BLaER1 treated with 17β-estradiol and CSF1 and Interleukin-3, amounts not matched to agents 10 nM and 100 nM (cell line): Measurements from ENCODE around the gene FOXP1.

Experiments
- H3K27ac ChIP-seq, 11 experiments: shearing (Covaris generic); formaldehyde crosslinking; 2 replicates each; pipeline ENCODE4 v1.8.1; 2022
- H3K27me3 ChIP-seq, 11 experiments: shearing (Covaris generic); formaldehyde crosslinking; 2 replicates each; pipeline ENCODE4 v1.8.1; 2022
- H3K36me3 ChIP-seq, 11 experiments: shearing (Covaris generic); formaldehyde crosslinking; 2 replicates each; pipeline ENCODE4 v1.8.1; 2022
- H3K4me1 ChIP-seq, 10 experiments: shearing (Covaris generic); formaldehyde crosslinking; 2 replicates each; pipeline ENCODE4 v1.8.1; 2022
- H3K4me2 ChIP-seq, 11 experiments: shearing (Covaris generic); formaldehyde crosslinking; 2 replicates each; pipeline ENCODE4 v1.8.1; 2022
- H3K4me3 ChIP-seq, 10 experiments: shearing (Covaris generic); formaldehyde crosslinking; 2 replicates each; pipeline ENCODE4 v1.8.1; 2022
- H3K9ac ChIP-seq, 11 experiments: shearing (Covaris generic); formaldehyde crosslinking; 2 replicates each; pipeline ENCODE4 v1.8.1; 2022
- H3K9me3 ChIP-seq, 11 experiments: shearing (Covaris generic); formaldehyde crosslinking; replicated peaks in 1 of 11; 2 replicates each; pipeline ENCODE4 v1.8.1; 2022
- H4K20me1 ChIP-seq, 11 experiments: shearing (Covaris generic); formaldehyde crosslinking; 2 replicates each; pipeline ENCODE4 v1.8.1; 2022
- Cebpa-rat ChIP-seq, 11 experiments: shearing (Covaris generic); IDR thresholded peaks; 2 replicates each; pipeline ENCODE4 v1.8.1; 2022

Gene FOXP1

DNA sequence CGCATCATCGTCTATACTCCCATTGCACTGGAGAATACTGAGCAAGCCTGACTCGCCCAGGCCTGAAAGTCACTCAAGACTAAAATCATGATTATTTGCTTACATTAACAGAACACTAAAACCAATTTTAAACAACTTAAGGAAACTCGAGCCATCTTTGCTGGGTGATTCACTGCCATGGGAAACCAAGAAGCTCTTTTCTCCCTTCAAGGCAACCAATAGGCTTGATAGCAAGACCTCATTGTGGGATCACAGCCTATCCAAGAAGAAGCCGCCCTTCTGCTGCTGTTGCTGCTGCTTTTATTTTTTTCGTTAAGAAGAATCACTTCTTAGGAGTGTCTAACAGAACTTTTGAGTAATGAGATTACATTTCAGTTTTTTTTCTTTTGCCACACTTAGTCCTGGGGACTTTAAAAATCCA, 479.4 kb downstream of the FOXP1 start:
- Histone ChIP-seq H3K4me3 (no peak overlapping the region), H4K20me1 (peaks cover 0 to 84% (median 0%) of the 10 kb centered on the region in 11 experiments; a peak in 3 of 22 replicates), H3K4me1 (peaks cover 0 to 35% (median under 1%) of the 10 kb centered on the region in 10 experiments; a peak in 8 of 20 replicates), H3K27ac (no peak overlapping the region), H3K9ac (no peak overlapping the region), H3K36me3 (peaks cover 0 to 18% (median 3%) of the 10 kb centered on the region in 11 experiments; a peak in 8 of 22 replicates), H3K27me3 (no peaks in the 10 kb centered on the region), H3K4me2 (peak overlapping the region in 3 of 11 experiments; percentile 3 to 50 (median 39); a peak in 5 of 22 replicates), H3K9me3 (no peaks in the 10 kb centered on the region)
- no peak for TF ChIP-seq Cebpa-rat (IDR thresholded peaks at IDR 0.05)

DNA sequence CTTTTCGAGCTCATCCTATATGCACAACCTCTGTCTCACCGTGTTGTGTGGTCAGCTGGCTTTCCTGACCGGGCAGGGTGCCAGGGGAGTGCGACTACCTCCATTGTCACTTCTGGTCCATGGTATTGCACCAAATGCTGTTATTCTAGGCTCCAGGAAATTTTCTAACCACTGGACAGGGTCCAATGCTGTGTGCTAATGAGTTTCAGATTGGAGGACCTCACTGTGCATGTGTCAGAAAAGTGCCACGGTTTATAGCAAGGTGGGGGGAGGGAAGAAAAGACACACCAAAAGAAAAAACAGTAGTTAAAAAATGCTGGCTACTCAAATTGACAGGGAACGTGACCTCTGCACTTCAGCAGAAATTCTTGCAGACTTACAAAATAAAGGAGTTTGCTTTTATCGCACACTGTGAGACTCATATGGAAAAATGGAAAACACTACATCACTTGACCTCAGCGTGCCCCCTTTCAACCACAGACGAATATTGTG, 480.1 kb downstream of the FOXP1 start:
- Histone ChIP-seq H3K4me3 (no peak overlapping the region), H3K4me1 (peaks cover 0 to 29% (median 0%) of the 10 kb centered on the region in 10 experiments; a peak in 7 of 20 replicates), H4K20me1 (peaks cover 0 to 84% (median 0%) of the 10 kb centered on the region in 11 experiments; a peak in 3 of 22 replicates), H3K4me2 (peak overlapping the region in 4 of 11 experiments; percentile 3 to 50 (median 30); a peak in 6 of 22 replicates), H3K27me3 (no peaks in the 10 kb centered on the region), H3K27ac (no peak overlapping the region), H3K9ac (no peak overlapping the region), H3K9me3 (no peaks in the 10 kb centered on the region), H3K36me3 (peaks cover 0 to 15% (median 0%) of the 10 kb centered on the region in 11 experiments; a peak in 7 of 22 replicates)
- TF ChIP-seq Cebpa-rat (IDR thresholded peaks at IDR 0.05) = no peak

GRCh38 chr3:71102111-71102983, 481.2 kb downstream of the FOXP1 start:
- H3K27ac ChIP-seq = no peak overlapping the region
- no peak overlapping the region for H3K4me3 ChIP-seq
- 0 out of 22 replicates have a peak overlapping the region, but pooled peaks of 1 of the 11 experiments have one; percentile 22 for H3K4me2 ChIP-seq

GRCh38 chr3:71101626-71102025, 481.9 kb downstream of the FOXP1 start:
- no peak for TF ChIP-seq Cebpa-rat (IDR thresholded peaks at IDR 0.05)
- Histone ChIP-seq H3K9me3 (no peaks in the 10 kb centered on the region), H3K36me3 (peaks cover 0 to 8% (median 3%) of the 10 kb centered on the region in 11 experiments; a peak in 5 of 22 replicates), H4K20me1 (peaks cover 0 to 79% (median 0%) of the 10 kb centered on the region in 11 experiments; a peak in 3 of 22 replicates), H3K4me1 (peaks cover 0 to 27% (median 0%) of the 10 kb centered on the region in 10 experiments; a peak in 7 of 20 replicates), H3K27me3 (no peaks in the 10 kb centered on the region), H3K4me2 (no peak overlapping the region), H3K9ac (no peak overlapping the region), H3K27ac (no peak overlapping the region), H3K4me3 (no peak overlapping the region)

More at GRCh38 chr3:71102111-71102983, 481.2 kb downstream of the FOXP1 start:
- H3K4me1 ChIP-seq = peaks cover 0 to 27% (median 0%) of the 10 kb centered on the region in 10 experiments; a peak in 7 of 20 replicates
- no peak overlapping the region for H3K9ac ChIP-seq
- H4K20me1 ChIP-seq = peaks cover 0 to 86% (median 0%) of the 10 kb centered on the region in 11 experiments; a peak in 3 of 22 replicates
- no peak for TF ChIP-seq Cebpa-rat (IDR thresholded peaks at IDR 0.05)
- no peaks in the 10 kb centered on the region for H3K9me3 ChIP-seq
- no peaks in the 10 kb centered on the region for H3K27me3 ChIP-seq
- peaks cover 0 to 12% (median 3%) of the 10 kb centered on the region in 11 experiments; a peak in 6 of 22 replicates for H3K36me3 ChIP-seq

- H4K20me1 ChIP-seq = peaks cover 0 to 80% (median 0%) of the 10 kb centered on the region in 11 experiments; a peak in 3 of 22 replicates
- H3K4me3 ChIP-seq = no peak overlapping the region
- H3K9ac ChIP-seq = no peak overlapping the region
- peaks cover 0 to 8% (median 3%) of the 10 kb centered on the region in 11 experiments; a peak in 6 of 22 replicates for H3K36me3 ChIP-seq
- H3K9me3 ChIP-seq = no peaks in the 10 kb centered on the region
- peak overlapping the region in 1 of 11 experiments; percentile 14; a peak in 1 of 22 replicates for H3K4me2 ChIP-seq
- H3K27me3 ChIP-seq = no peaks in the 10 kb centered on the region
- no peak for TF ChIP-seq Cebpa-rat (IDR thresholded peaks at IDR 0.05)
- no peak overlapping the region for H3K27ac ChIP-seq
- H3K4me1 ChIP-seq = peaks cover 0 to 27% (median 0%) of the 10 kb centered on the region in 10 experiments; a peak in 7 of 20 replicates
Measured at GRCh38 chr3:71101014-71101413, 482.5 kb downstream of the FOXP1 start.

DNA sequence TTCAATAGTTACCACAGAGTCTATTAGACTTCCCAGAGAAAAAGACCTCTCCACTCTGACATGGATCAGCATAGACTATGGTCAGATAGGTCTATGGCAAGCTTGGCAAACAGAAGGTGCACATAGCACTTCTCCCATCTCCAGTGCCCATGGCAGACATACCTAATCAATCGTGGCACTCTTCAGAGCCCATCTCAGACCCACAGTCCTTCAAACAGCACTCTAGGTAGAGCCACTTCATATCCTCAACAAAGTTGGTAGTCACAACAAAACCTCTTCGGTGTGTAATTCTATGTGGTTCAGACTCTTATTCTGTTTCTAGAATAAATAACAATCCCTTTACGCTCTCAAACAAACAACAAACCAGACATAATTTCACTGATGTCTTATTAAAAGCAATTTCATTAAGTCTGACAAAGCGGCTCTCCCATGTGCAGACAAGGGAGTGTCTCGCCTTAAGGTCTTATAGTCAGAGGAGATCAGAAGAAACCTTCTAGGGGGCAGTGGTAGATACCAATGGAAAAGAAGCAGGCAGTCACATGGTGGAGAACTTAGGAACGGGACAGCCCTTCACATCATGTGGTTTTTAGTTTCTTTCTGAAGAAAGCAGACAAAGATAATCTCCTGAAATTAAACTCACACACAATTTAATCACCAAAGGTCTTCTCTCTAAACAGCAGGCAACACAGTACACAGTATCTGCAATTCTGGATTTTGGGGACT, 483.4 kb downstream of the FOXP1 start:
- Histone ChIP-seq H4K20me1 (peaks cover 0 to 83% (median 0%) of the 10 kb centered on the region in 11 experiments; a peak in 3 of 22 replicates), H3K27me3 (no peaks in the 10 kb centered on the region), H3K36me3 (peaks cover 0 to 11% (median 3%) of the 10 kb centered on the region in 11 experiments; a peak in 7 of 22 replicates), H3K9me3 (no peaks in the 10 kb centered on the region), H3K9ac (no peak overlapping the region), H3K4me1 (peaks cover 0 to 27% (median 0%) of the 10 kb centered on the region in 10 experiments; a peak in 7 of 20 replicates), H3K4me3 (no peak overlapping the region), H3K27ac (no peak overlapping the region), H3K4me2 (no peak overlapping the region)
- no peak for TF ChIP-seq Cebpa-rat (IDR thresholded peaks at IDR 0.05)

DNA sequence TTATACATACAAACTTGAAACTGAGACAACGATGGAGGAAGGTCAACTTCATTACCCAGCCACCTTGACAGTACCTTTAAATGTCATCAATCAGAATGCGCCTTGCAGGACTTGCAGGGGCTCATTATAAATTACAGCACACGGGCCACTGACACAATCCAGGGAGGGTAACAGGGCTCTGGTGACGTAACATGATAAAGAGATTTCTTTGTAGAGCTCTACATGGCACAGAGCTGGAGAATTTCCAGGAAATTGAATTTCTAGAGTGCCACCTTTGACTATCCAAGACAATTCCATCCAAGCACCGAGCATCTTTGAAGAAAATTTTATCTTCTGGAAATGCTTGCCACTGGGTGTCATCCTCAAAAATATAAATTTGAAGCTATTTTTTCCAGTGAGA, 486.0 kb downstream of the FOXP1 start:
- Histone ChIP-seq H3K9me3 (no peaks in the 10 kb centered on the region), H3K27me3 (no peaks in the 10 kb centered on the region), H3K27ac (no peak overlapping the region), H3K9ac (no peak overlapping the region), H3K4me3 (no peak overlapping the region), H3K4me1 (peaks cover 0 to 9% (median 2%) of the 10 kb centered on the region in 10 experiments; a peak in 4 of 20 replicates), H3K4me2 (no peak overlapping the region), H3K36me3 (peaks cover 0 to 18% (median 0%) of the 10 kb centered on the region in 11 experiments; a peak in 5 of 22 replicates), H4K20me1 (peaks cover 0 to 69% (median 0%) of the 10 kb centered on the region in 11 experiments; a peak in 3 of 22 replicates)
- TF ChIP-seq Cebpa-rat (IDR thresholded peaks at IDR 0.05) = no peak

DNA sequence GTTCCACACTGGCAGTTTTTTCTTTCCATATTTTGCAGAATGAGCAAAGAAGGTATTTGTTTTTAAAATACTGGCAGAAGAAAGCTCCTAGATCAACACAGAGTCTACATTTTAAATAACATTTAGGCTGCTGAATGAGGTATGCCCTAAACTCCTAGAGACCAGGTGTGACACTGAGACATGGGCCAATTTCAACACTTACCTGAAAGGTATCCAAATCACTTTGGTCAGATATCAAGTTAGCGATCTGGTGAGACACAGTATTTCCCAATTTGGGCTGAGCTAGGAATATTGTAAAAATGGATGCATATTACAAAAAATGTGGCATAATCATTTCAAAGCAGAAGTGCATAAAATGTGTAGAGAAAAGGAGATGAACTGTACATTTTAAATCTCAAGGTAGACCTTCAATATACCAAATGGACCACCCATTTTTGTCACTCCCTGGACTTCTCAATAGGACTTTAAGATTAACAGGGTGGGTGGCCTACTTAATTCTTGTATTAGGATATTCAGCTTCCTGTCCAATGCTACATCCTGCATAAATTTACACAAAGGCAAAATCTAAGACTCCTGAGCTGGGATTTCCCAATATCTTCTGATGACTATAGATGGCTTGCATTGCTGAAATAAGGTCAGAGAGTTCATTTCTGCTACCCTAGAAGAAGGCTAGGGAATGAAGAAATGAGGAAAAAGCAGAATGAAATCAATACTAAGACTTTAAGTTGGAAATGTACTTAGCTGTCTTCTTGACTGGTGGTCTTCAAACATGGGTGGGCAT, 487.8 kb downstream of the FOXP1 start:
- TF ChIP-seq Cebpa-rat (IDR thresholded peaks at IDR 0.05) = no peak
- H3K4me2 ChIP-seq = no peak overlapping the region

More for the DNA sequence above, 487.8 kb downstream of the FOXP1 start:
- peaks cover 0 to 18% (median 0%) of the 10 kb centered on the region in 11 experiments; a peak in 5 of 22 replicates for H3K36me3 ChIP-seq
- no peak overlapping the region for H3K27ac ChIP-seq
- no peak overlapping the region for H3K9ac ChIP-seq
- peaks cover 0 to 6% (median under 1%) of the 10 kb centered on the region in 10 experiments; a peak in 6 of 20 replicates for H3K4me1 ChIP-seq
- no peaks in the 10 kb centered on the region for H3K27me3 ChIP-seq
- peaks cover 0 to 58% (median 0%) of the 10 kb centered on the region in 11 experiments; a peak in 2 of 22 replicates for H4K20me1 ChIP-seq
- no peaks in the 10 kb centered on the region for H3K9me3 ChIP-seq
- no peak overlapping the region for H3K4me3 ChIP-seq
